ENCODE data around the gene CPLX1.

CPLX1 gene

GRCh38 chr4:850323-850945 is 24.5 kb upstream of the CPLX1 start:
- H3K4me3 ChIP-seq (replicated peaks in 1 of 2; ENCODE audit: low read depth in 2 of 2, low read length in 2 of 2) = no peak overlapping the region
- no peak for DNase-seq (ENCODE audit: low read depth in 2 of 2)
- TF ChIP-seq, protein P1, sequence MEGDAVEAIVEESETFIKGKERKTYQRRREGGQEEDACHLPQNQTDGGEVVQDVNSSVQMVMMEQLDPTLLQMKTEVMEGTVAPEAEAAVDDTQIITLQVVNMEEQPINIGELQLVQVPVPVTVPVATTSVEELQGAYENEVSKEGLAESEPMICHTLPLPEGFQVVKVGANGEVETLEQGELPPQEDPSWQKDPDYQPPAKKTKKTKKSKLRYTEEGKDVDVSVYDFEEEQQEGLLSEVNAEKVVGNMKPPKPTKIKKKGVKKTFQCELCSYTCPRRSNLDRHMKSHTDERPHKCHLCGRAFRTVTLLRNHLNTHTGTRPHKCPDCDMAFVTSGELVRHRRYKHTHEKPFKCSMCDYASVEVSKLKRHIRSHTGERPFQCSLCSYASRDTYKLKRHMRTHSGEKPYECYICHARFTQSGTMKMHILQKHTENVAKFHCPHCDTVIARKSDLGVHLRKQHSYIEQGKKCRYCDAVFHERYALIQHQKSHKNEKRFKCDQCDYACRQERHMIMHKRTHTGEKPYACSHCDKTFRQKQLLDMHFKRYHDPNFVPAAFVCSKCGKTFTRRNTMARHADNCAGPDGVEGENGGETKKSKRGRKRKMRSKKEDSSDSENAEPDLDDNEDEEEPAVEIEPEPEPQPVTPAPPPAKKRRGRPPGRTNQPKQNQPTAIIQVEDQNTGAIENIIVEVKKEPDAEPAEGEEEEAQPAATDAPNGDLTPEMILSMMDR (IDR thresholded peaks at IDR 0.05; ENCODE audit: low read depth, low read length) = no peak

DNA sequence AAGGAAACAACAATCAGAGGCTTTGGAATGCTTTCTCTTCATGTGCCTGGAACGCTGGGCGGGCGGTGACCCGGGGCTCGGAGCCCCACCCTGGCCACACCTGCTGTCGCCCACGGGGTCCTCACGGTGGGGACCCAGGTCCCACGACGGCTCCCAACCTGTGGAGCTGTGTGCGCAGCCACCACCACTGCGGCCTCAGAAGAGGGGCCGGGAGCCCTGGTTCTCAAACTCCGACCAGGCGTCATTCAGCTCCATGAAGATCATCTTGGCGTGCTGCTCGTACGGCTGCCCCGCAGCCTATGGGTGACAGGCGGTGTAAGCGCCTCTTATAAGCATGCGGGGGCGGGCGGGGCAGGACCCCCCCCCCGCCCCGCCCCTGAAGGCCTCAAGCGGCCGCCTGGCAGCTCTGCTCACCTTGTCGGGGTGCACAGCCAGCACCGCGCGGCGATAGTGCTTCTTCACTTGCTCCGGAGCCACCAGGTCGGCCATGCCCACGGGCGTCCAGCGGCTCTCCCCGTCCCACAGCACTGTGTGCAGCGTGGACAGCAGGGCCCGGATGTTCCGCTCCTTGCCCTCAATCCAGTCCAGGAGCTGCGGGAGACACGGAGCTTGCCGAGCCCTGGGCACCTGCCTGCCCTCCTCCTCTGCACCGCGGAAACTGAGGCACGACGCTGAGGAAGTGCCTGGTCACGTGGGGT is 23.7 kb upstream of the CPLX1 start:
- no peak overlapping the region for H3K4me3 ChIP-seq (replicated peaks in 1 of 2; ENCODE audit: low read depth in 2 of 2, low read length in 2 of 2)
- TF ChIP-seq, protein P1 (IDR thresholded peaks at IDR 0.05; ENCODE audit: low read depth, low read length) = no peak
- DNase-seq (ENCODE audit: low read depth in 2 of 2) = no peak

GRCh38 chr4:848803-849477 is 23.0 kb upstream of the CPLX1 start:
- no peak for DNase-seq (ENCODE audit: low read depth in 2 of 2)
- H3K4me3 ChIP-seq (replicated peaks in 1 of 2; ENCODE audit: low read depth in 2 of 2, low read length in 2 of 2) = no peak overlapping the region
- TF ChIP-seq, protein P1 (IDR thresholded peaks at IDR 0.05; ENCODE audit: low read depth, low read length) = no peak

GRCh38 chr4:848307-848691 is 22.4 kb upstream of the CPLX1 start:
- TF ChIP-seq, protein P1 (IDR thresholded peaks at IDR 0.05; ENCODE audit: low read depth, low read length) = no peak
- no peak overlapping the region for H3K4me3 ChIP-seq (replicated peaks in 1 of 2; ENCODE audit: low read depth in 2 of 2, low read length in 2 of 2)
- no peak for DNase-seq (ENCODE audit: low read depth in 2 of 2)

GRCh38 chr4:845836-846251 is 19.9 kb upstream of the CPLX1 start:
- TF ChIP-seq, protein P1 (IDR thresholded peaks at IDR 0.05; ENCODE audit: low read depth, low read length) = no peak
- no peak overlapping the region for H3K4me3 ChIP-seq (replicated peaks in 1 of 2; ENCODE audit: low read depth in 2 of 2, low read length in 2 of 2)
- DNase-seq (ENCODE audit: low read depth in 2 of 2) = peak; percentile 18 to 45

DNA sequence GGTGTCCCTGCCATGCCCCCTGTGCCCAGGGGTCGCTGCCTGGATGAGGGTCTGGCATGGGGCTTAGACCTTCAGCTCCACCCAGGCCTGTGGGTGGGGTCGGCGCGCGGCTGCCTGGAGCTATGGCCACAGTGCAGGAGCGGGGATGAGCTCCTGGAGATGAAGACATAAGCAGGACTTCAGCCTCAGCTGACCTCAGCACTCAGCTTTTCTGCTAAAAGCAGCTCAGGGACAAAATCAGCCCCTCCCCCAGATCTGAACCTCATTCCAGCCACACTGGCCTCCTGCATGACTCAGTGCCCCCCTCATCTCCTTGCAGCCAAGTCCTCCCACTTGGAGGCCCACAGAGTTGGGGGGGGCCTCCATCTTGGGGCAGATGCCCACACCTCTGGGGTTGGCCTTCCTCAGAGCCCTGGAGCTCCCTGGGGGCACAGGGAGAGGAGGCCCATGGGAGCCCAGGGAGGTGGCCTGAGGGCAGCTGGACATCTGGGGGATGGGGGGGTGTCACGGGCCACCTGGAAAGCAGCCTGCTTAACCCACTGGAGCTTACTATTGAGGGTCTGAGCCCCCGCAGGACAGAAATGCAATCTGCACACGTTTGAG is 19.4 kb upstream of the CPLX1 start:
- TF ChIP-seq, protein P1 (IDR thresholded peaks at IDR 0.05; ENCODE audit: low read depth, low read length) = no peak
- H3K4me3 ChIP-seq (replicated peaks in 1 of 2; ENCODE audit: low read depth in 2 of 2, low read length in 2 of 2) = no peak overlapping the region
- peak; percentile 36 to 57 for DNase-seq (ENCODE audit: low read depth in 2 of 2)
